ENCODE data around the gene SPECC1L. TPM values are rescaled to one million over a fixed set of nuclear protein-coding genes. Genes with fewer than 3 reads are reported as not detected.

Gene SPECC1L
- total RNA-seq, 2 donors from 2014 or later: 39.6 to 63.2 TPM

GRCh38 chr22:24357547-24357946 is 86.9 kb downstream of the SPECC1L start:
- intact Hi-C loops (cut with DNase I): no loop called here
- TF ChIP-seq CTCF (IDR thresholded peaks at IDR 0.05) (no peak), POLR2A (IDR thresholded peaks at IDR 0.05) (no peak), POLR2AphosphoS5 (IDR thresholded peaks at IDR 0.05) (no peak)
- Histone ChIP-seq H3K4me1 (replicated peaks) (no peaks in the 10 kb centered on the region), H3K27me3 (replicated peaks; ENCODE audit: insufficient read depth) (no peaks in the 10 kb centered on the region), H3K27ac (no peak overlapping the region), H3K4me3 (no peak overlapping the region), H3K9me3 (no peaks in the 10 kb centered on the region), H3K36me3 (no peaks in the 10 kb centered on the region)
- DNase-seq (ENCODE audit: low spot score): no peak

GRCh38 chr22:24358105-24358836 is 87.6 kb downstream of the SPECC1L start:
- WGBS: 90% methylated on average over 8 of the region's 8 CpGs

GRCh38 chr22:24359452-24360120 is 89.0 kb downstream of the SPECC1L start:
- 88% methylated on average over 5 of the region's 5 CpGs for WGBS
- Histone ChIP-seq H3K27ac (no peak overlapping the region), H3K27me3 (replicated peaks; ENCODE audit: insufficient read depth) (no peaks in the 10 kb centered on the region), H3K4me3 (no peak overlapping the region), H3K36me3 (no peaks in the 10 kb centered on the region), H3K9me3 (no peaks in the 10 kb centered on the region), H3K4me1 (replicated peaks) (no peaks in the 10 kb centered on the region)
- intact Hi-C loops (cut with DNase I): no loop called here
- no peak for DNase-seq (ENCODE audit: low spot score)
- TF ChIP-seq CTCF (IDR thresholded peaks at IDR 0.05) (no peak), POLR2AphosphoS5 (IDR thresholded peaks at IDR 0.05) (no peak), POLR2A (IDR thresholded peaks at IDR 0.05) (no peak)

More at GRCh38 chr22:24358105-24358836, 87.6 kb downstream of the SPECC1L start:
- Histone ChIP-seq H3K36me3 (no peaks in the 10 kb centered on the region), H3K4me1 (replicated peaks) (no peaks in the 10 kb centered on the region), H3K27me3 (replicated peaks; ENCODE audit: insufficient read depth) (no peaks in the 10 kb centered on the region), H3K9me3 (no peaks in the 10 kb centered on the region), H3K27ac (no peak overlapping the region), H3K4me3 (no peak overlapping the region)
- DNase-seq (ENCODE audit: low spot score): no peak
- TF ChIP-seq POLR2AphosphoS5 (IDR thresholded peaks at IDR 0.05): no peak
- TF ChIP-seq POLR2A (IDR thresholded peaks at IDR 0.05): no peak
- no peak for TF ChIP-seq CTCF (IDR thresholded peaks at IDR 0.05)
- intact Hi-C loops (cut with DNase I): no loop called here

GRCh38 chr22:24361976-24362646 is 91.5 kb downstream of the SPECC1L start:
- Histone ChIP-seq H3K27ac (no peak overlapping the region), H3K4me1 (replicated peaks) (no peaks in the 10 kb centered on the region), H3K9me3 (no peaks in the 10 kb centered on the region), H3K27me3 (replicated peaks; ENCODE audit: insufficient read depth) (no peaks in the 10 kb centered on the region), H3K36me3 (no peaks in the 10 kb centered on the region), H3K4me3 (no peak overlapping the region)
- no peak for DNase-seq (ENCODE audit: low spot score)
- TF ChIP-seq POLR2AphosphoS5 (IDR thresholded peaks at IDR 0.05) (no peak), CTCF (IDR thresholded peaks at IDR 0.05) (no peak), POLR2A (IDR thresholded peaks at IDR 0.05) (no peak)
- intact Hi-C loops (cut with DNase I): no loop called here
- WGBS: 83% methylated on average over 4 of the region's 4 CpGs

Data from prostate gland (tissue), 2 donors.